HepG2 (cell line): ENCODE results near the gene LHPP. TPM values are rescaled to one million over a fixed set of nuclear protein-coding genes. Genes with fewer than 3 reads are reported as not detected.

Experiments used
- AGO1 ChIP-seq: fragments of 200-400 bp; formaldehyde crosslinking; IDR thresholded peaks from 2 replicates; pipeline ENCODE4 v1.6.1; 2017; ENCODE audit warnings: mild to moderate bottlenecking, low read depth, low read length, moderate library complexity; ENCODE audit not compliant: poor library complexity, severe bottlenecking
- ATF3 ChIP-seq: sonication (generic); formaldehyde crosslinking; IDR thresholded peaks from 2 replicates; pipeline ENCODE4 v1.4.0; 2020; ENCODE audit warnings: missing genetic modification reagents
- ATF7 ChIP-seq, 2 experiments: fragments of 450-650 bp in 1 of 2; sonication (generic) in 1 of 2; formaldehyde crosslinking in 1 of 2; IDR thresholded peaks; 2 replicates each; pipeline versions ENCODE4 v1.4.0 to v1.6.1; 2016 to 2020; ENCODE audit warnings: antibody characterized with exemption in 1 of 2, mild to moderate bottlenecking in 1 of 2, missing genetic modification reagents in 1 of 2
- CHCHD3 ChIP-seq: sonication (generic); formaldehyde crosslinking; IDR thresholded peaks from 2 replicates; pipeline ENCODE4 v1.8.0; 2022; ENCODE audit warnings: mild to moderate bottlenecking, missing genetic modification reagents, moderate library complexity
- FLYWCH1 ChIP-seq: sonication (generic); formaldehyde crosslinking; IDR thresholded peaks from 2 replicates; pipeline ENCODE4 v1.8.1; 2023; ENCODE audit warnings: mild to moderate bottlenecking, missing genetic modification reagents
- FOSL2 ChIP-seq: sonication (generic); formaldehyde crosslinking; IDR thresholded peaks from 2 replicates; pipeline ENCODE4 v1.4.0; 2020; ENCODE audit warnings: missing genetic modification reagents
- GABPB1 ChIP-seq: IDR thresholded peaks from 2 replicates; pipeline ENCODE4 v1.6.1; 2016; ENCODE audit warnings: mild to moderate bottlenecking, missing genetic modification reagents, moderate library complexity, missing compliant biosample characterization
- HNF1B ChIP-seq: sonication (generic); formaldehyde crosslinking; IDR thresholded peaks from 2 replicates; pipeline ENCODE4 v1.5.1; 2020; ENCODE audit warnings: mild to moderate bottlenecking, moderate library complexity, missing genetic modification reagents
- HNF4G ChIP-seq, 2 experiments: sonication (generic) in 1 of 2; formaldehyde crosslinking in 1 of 2; IDR thresholded peaks; 2 replicates each; pipeline versions ENCODE4 v1.4.0 to v1.6.1; 2011 to 2020; ENCODE audit warnings: borderline replicate concordance in 2 of 2, low read depth in 2 of 2, mild to moderate bottlenecking in 2 of 2, low read length in 1 of 2, missing genetic modification reagents in 1 of 2, moderate library complexity in 1 of 2
- HNRNPL ChIP-seq: fragments of 200-400 bp; formaldehyde crosslinking; IDR thresholded peaks from 2 replicates; pipeline ENCODE4 v1.6.1; 2017; ENCODE audit warnings: mild to moderate bottlenecking, low read depth, low read length
- KLF16 ChIP-seq, 2 experiments: sonication (generic) in 1 of 2; formaldehyde crosslinking in 1 of 2; IDR thresholded peaks; 2 replicates each; pipeline versions ENCODE4 v1.6.1 to v1.8.0; 2016 to 2023; ENCODE audit warnings: missing genetic modification reagents in 2 of 2, missing compliant biosample characterization in 1 of 2
- NR2F2 ChIP-seq: IDR thresholded peaks from 2 replicates; pipeline ENCODE4 v1.6.1; 2012; ENCODE audit warnings: low read depth, inconsistent platforms, borderline replicate concordance
- PHF20 ChIP-seq: sonication (generic); formaldehyde crosslinking; IDR thresholded peaks from 2 replicates; pipeline ENCODE4 v1.5.0; 2020; ENCODE audit warnings: mild to moderate bottlenecking, missing genetic modification reagents
- PHF21A ChIP-seq: sonication (generic); formaldehyde crosslinking; IDR thresholded peaks from 2 replicates; pipeline ENCODE4 v1.5.0; 2020; ENCODE audit warnings: mild to moderate bottlenecking, missing genetic modification reagents
- POLR2A ChIP-seq, 2 experiments: IDR thresholded peaks; 2 replicates each; pipeline ENCODE4 v1.6.1; 2011; ENCODE audit warnings: low read depth in 2 of 2, low read length in 2 of 2, mild to moderate bottlenecking in 1 of 2, moderate library complexity in 1 of 2; ENCODE audit not compliant: insufficient read depth in 1 of 2
- SOX13 ChIP-seq, 3 experiments: fragments of 450-650 bp in 1 of 3; sonication (generic) in 1 of 3; formaldehyde crosslinking in 1 of 3; IDR thresholded peaks in 2 of 3; conservative IDR thresholded peaks in 1 of 3; 2 replicates each; pipeline versions ENCODE4 v1.5.0 to v1.6.1; 2016 to 2020; ENCODE audit warnings: antibody characterized with exemption in 1 of 3, mild to moderate bottlenecking in 1 of 3, missing compliant biosample characterization in 1 of 3, missing genetic modification reagents in 1 of 3, moderate library complexity in 1 of 3
- THAP7 ChIP-seq: sonication (generic); formaldehyde crosslinking; IDR thresholded peaks from 2 replicates; pipeline ENCODE4 v1.8.1; 2023; ENCODE audit warnings: mild to moderate bottlenecking, missing genetic modification reagents
- U2AF2 ChIP-seq: fragments of 200-400 bp; formaldehyde crosslinking; IDR thresholded peaks from 2 replicates; pipeline ENCODE4 v1.6.1; 2017; ENCODE audit warnings: low read depth, mild to moderate bottlenecking, low read length
- ZBTB44 ChIP-seq: sonication (generic); formaldehyde crosslinking; IDR thresholded peaks from 2 replicates; pipeline ENCODE4 v1.4.0; 2020; ENCODE audit warnings: missing genetic modification reagents
- ZMYM3 ChIP-seq: sonication (generic); formaldehyde crosslinking; IDR thresholded peaks from 2 replicates; pipeline ENCODE4 v1.5.1; 2020; ENCODE audit warnings: mild to moderate bottlenecking, missing genetic modification reagents
- ZNF143 ChIP-seq: sonication (generic); formaldehyde crosslinking; IDR thresholded peaks from 2 replicates; pipeline ENCODE4 v1.4.0; 2020; ENCODE audit warnings: missing genetic modification reagents
- ZNF556 ChIP-seq: sonication (generic); formaldehyde crosslinking; IDR thresholded peaks from 2 replicates; pipeline ENCODE4 v1.4.0; 2020; ENCODE audit warnings: mild to moderate bottlenecking, missing genetic modification reagents, borderline replicate concordance
- ZNF589 ChIP-seq: sonication (generic); formaldehyde crosslinking; conservative IDR thresholded peaks from 2 replicates; pipeline ENCODE4 v1.8.0; 2022; ENCODE audit warnings: mild to moderate bottlenecking, moderate library complexity, missing genetic modification reagents
- ZNF691 ChIP-seq: sonication (generic); formaldehyde crosslinking; IDR thresholded peaks from 2 replicates; pipeline ENCODE4 v1.4.0; 2020; ENCODE audit warnings: missing genetic modification reagents, low read depth, mild to moderate bottlenecking, borderline replicate concordance
- polyA plus RNA-seq, 8 experiments: library from polyadenylated mRNA; depleted of rRNA in 3 of 8; stranded (reverse) in 7 of 8; unstranded in 1 of 8; fragments of >200 nt; fragmentation: Illumina TruSeq in 4 of 8; extraction: Trizol in 4 of 8; gene quantifications; 2 replicates each; pipeline versions ENCODE4 v1.2.1 to v1.2.3, GENCODE V29; 2011 to 2016; ENCODE audit warnings: low read depth in 4 of 8, missing spikeins in 1 of 8, mixed read lengths in 1 of 8; ENCODE audit not compliant: insufficient read depth in 1 of 8
- total RNA-seq, 5 experiments: library from RNA; depleted of rRNA; stranded (reverse); fragments of >200 nt; fragmentation: Illumina TruSeq; extraction: Trizol; gene quantifications; 2 replicates each; pipeline ENCODE4 v1.2.3, GENCODE V29; 2016; ENCODE audit warnings: low read depth in 1 of 5

LHPP gene
- total and polyA plus RNA-seq, 2 of the 13 experiments (the other 11 are each of a cell fraction or from before 2014, with no cell fraction given) = 5.2 to 13.1 TPM

GRCh38 chr10:124651402-124651891 is 189.8 kb downstream of the LHPP start (continued):
- peak; percentile 39; the same call in 1 of the 2 replicates for TF ChIP-seq HNF4G (IDR thresholded peaks at IDR 0.05; ENCODE audit: borderline replicate concordance, low read depth, low read length)
- peak; percentile 59; the same call in 1 of the 2 replicates for TF ChIP-seq HNF4G (CRISPR knock-in tag; IDR thresholded peaks at IDR 0.05; ENCODE audit: borderline replicate concordance, low read depth)
- 0 out of 2 replicates have a peak, but pooled peaks have one; percentile 25 for TF ChIP-seq CHCHD3 (CRISPR knock-in tag)
- TF ChIP-seq FOSL2 (CRISPR knock-in tag) = 0 out of 2 replicates have a peak, but pooled peaks have one; percentile 10
- TF ChIP-seq AGO1 = no peak
- TF ChIP-seq ZNF143 (CRISPR knock-in tag) = no peak
- peak; percentile 52; the same call in 1 of the 2 replicates for TF ChIP-seq GABPB1
- TF ChIP-seq ZNF556 = 0 out of 2 replicates have a peak, but pooled peaks have one; percentile 63
- no peak for TF ChIP-seq KLF16 (CRISPR knock-in tag; IDR thresholded peaks at IDR 0.05)
- TF ChIP-seq NR2F2 = peak; percentile 39; the same call in 1 of the 2 replicates
- no peak for TF ChIP-seq U2AF2
- TF ChIP-seq PHF21A (CRISPR knock-in tag) = peak; percentile 67
- TF ChIP-seq ZNF691 = peak; percentile 99
- no peak for TF ChIP-seq ATF3 (CRISPR knock-in tag)
- TF ChIP-seq ZBTB44 (CRISPR knock-in tag) = no peak
- no peak for TF ChIP-seq POLR2A (IDR thresholded peaks at IDR 0.05; ENCODE audit: insufficient read depth in 1 of 2, low read depth in 2 of 2, low read length in 2 of 2)
- TF ChIP-seq PHF20 = peak; percentile 34; the same call in 1 of the 2 replicates
- 0 out of 2 replicates have a peak, but pooled peaks have one; percentile 47 for TF ChIP-seq HNF1B (CRISPR knock-in tag)
- TF ChIP-seq ZMYM3 (CRISPR knock-in tag) = peak; percentile 90
- TF ChIP-seq FLYWCH1 (CRISPR knock-in tag) = no peak
- TF ChIP-seq SOX13 (IDR thresholded peaks at IDR 0.05) = no peak
- TF ChIP-seq SOX13 (CRISPR knock-in tag; conservative IDR thresholded peaks at IDR 0.05 in 1 of 2, IDR thresholded peaks at IDR 0.05 in 1 of 2) = 0 out of 4 replicates have a peak, but pooled peaks of 1 of the 2 experiments have one; percentile 24
- TF ChIP-seq HNRNPL = 0 out of 2 replicates have a peak, but pooled peaks have one; percentile 26
- TF ChIP-seq THAP7 (CRISPR knock-in tag) = no peak
- TF ChIP-seq ATF7 (IDR thresholded peaks at IDR 0.05) = no peak
- TF ChIP-seq ATF7 (CRISPR knock-in tag; IDR thresholded peaks at IDR 0.05) = 0 out of 2 replicates have a peak, but pooled peaks have one; percentile 23
- no peak for TF ChIP-seq ZNF589 (CRISPR knock-in tag)
